Hematopoietic multipotent progenitor cell treated with erythropoietin and hydrocortisone succinate and interleukin-3 and kit ligand, for 4 days (in vitro differentiated cells): Measurements from ENCODE around the gene SLC35E4.
"Not testable (repeated sequence)": the region's sequence is repeated elsewhere in the genome, so short reads cannot be mapped to it uniquely, and the experiment has no call there.

Source experiments
- DNase-seq: peaks from one replicate; pipeline ENCODE4 v3.0.0-alpha.2; 2015

The SLC35E4 gene

GRCh38 chr22:30654361-30654760 is 18.8 kb downstream of the SLC35E4 start:
- no peak for DNase-seq

GRCh38 chr22:30655532-30655931 is 20.0 kb downstream of the SLC35E4 start:
- no peak for DNase-seq

- DNase-seq, result no peak
These were observed 26.5 kb downstream of the SLC35E4 start for GRCh38 chr22:30662040-30662439.

- DNase-seq, result no peak
These were observed 29.2 kb downstream of the SLC35E4 start for GRCh38 chr22:30664798-30665197.

- DNase-seq, result no peak
These were observed 29.7 kb downstream of the SLC35E4 start for GRCh38 chr22:30665266-30665665.

- DNase-seq, result no peak
These were observed 30.2 kb downstream of the SLC35E4 start for GRCh38 chr22:30665786-30666185.

- DNase-seq, result no peak
These were observed 31.5 kb downstream of the SLC35E4 start for GRCh38 chr22:30667107-30667493.

GRCh38 chr22:30667494-30668385 is 32.2 kb downstream of the SLC35E4 start, which contains the start of gene DUSP18:
DUSP18 (minus strand) TSS chr22:30667875; CDS start chr22:30664003, 3,872 bp downstream.
- DNase-seq, result peak; percentile 96

GRCh38 chr22:30668386-30668710 is 32.8 kb downstream of the SLC35E4 start:
- no peak for DNase-seq

- no peak for DNase-seq
These were observed 35.5 kb downstream of the SLC35E4 start for GRCh38 chr22:30671071-30671470.

GRCh38 chr22:30673136-30673535 is 37.6 kb downstream of the SLC35E4 start:
- DNase-seq, result peak; percentile 79

GRCh38 chr22:30674482-30674881 is 38.9 kb downstream of the SLC35E4 start:
- DNase-seq, result no peak

GRCh38 chr22:30675436-30675835 is 39.9 kb downstream of the SLC35E4 start:
- peak; percentile 48 for DNase-seq

GRCh38 chr22:30676565-30676964 is 41.0 kb downstream of the SLC35E4 start:
- DNase-seq, result not testable (repeated sequence)

GRCh38 chr22:30679895-30680690 is 44.5 kb downstream of the SLC35E4 start:
- DNase-seq, result not testable (repeated sequence)

- DNase-seq, result no peak
These were observed 45.6 kb downstream of the SLC35E4 start for GRCh38 chr22:30680991-30681770.

- DNase-seq, result no peak
These were observed 46.2 kb downstream of the SLC35E4 start for GRCh38 chr22:30681831-30682230.

GRCh38 chr22:30685178-30685577 is 49.6 kb downstream of the SLC35E4 start:
- DNase-seq, result no peak

- DNase-seq, result no peak
These were observed 51.8 kb downstream of the SLC35E4 start for GRCh38 chr22:30687358-30687757.

- no peak for DNase-seq
These were observed 54.0 kb downstream of the SLC35E4 start for GRCh38 chr22:30689622-30690021.

- no peak for DNase-seq
These were observed 55.6 kb downstream of the SLC35E4 start for GRCh38 chr22:30691204-30691603.

- DNase-seq, result peak; percentile 62
These were observed 58.6 kb downstream of the SLC35E4 start for GRCh38 chr22:30694171-30694639.
